Nasal cavity respiratory epithelium epithelial cell of viscerocranial mucosa (primary cell): ENCODE results near the gene NDUFS4. TPM values are rescaled to one million over a fixed set of nuclear protein-coding genes. Genes with fewer than 3 reads are reported as not detected.

Experiments
- total RNA-seq: library from RNA; depleted of rRNA; stranded (reverse); fragments of >200 nt; gene quantifications from 2 replicates; pipeline ENCODE4 v1.2.3, GENCODE V29; 2014

NDUFS4 gene
- total RNA-seq = 94.2 and 128 TPM in 2 replicates

GRCh38 chr5:53560506-53561191 lies at the start of gene NDUFS4:
NDUFS4 (plus strand) TSS chr5:53560639; CDS start chr5:53560663, 24 bp downstream.

Other genes starting within 250 kb of the NDUFS4 start
- 50.5 and 215 TPM in 2 replicates for gene FST, start 80.0 kb upstream of the NDUFS4 start, total RNA-seq